HG03520 (cell line): ENCODE data around the gene ABLIM3.
"Not testable (repeated sequence)": the region's sequence is repeated elsewhere in the genome, so short reads cannot be mapped to it uniquely, and the experiment has no call there.

Experiments used
- ATAC-seq: cut with Tn5 transposase; IDR thresholded peaks from one replicate; pipeline ENCODE4 v1.9.1; 2021; ENCODE audit warnings: mild to moderate bottlenecking, moderate library complexity; ENCODE audit not compliant: unreplicated experiment

ABLIM3 gene

GRCh38 chr5:149247726-149248125 lies 106.4 kb downstream of the ABLIM3 start:
- no peak for ATAC-seq

GRCh38 chr5:149251546-149251945 lies 110.3 kb downstream of the ABLIM3 start:
- ATAC-seq = no peak

- no peak for ATAC-seq
Measured at GRCh38 chr5:149254506-149254905, 113.2 kb downstream of the ABLIM3 start.

GRCh38 chr5:149256451-149256850 lies 115.2 kb downstream of the ABLIM3 start:
- ATAC-seq = no peak

- ATAC-seq = no peak
Measured at GRCh38 chr5:149257131-149257530, 115.8 kb downstream of the ABLIM3 start.

GRCh38 chr5:149257889-149258705 lies 116.8 kb downstream of the ABLIM3 start:
- no peak for ATAC-seq

- ATAC-seq = no peak
Measured at GRCh38 chr5:149260761-149261160, 119.5 kb downstream of the ABLIM3 start.

- no peak for ATAC-seq
Measured at GRCh38 chr5:149261246-149261645, 120.0 kb downstream of the ABLIM3 start.

GRCh38 chr5:149262315-149262714 lies 121.0 kb downstream of the ABLIM3 start:
- ATAC-seq = no peak

- ATAC-seq = peak; percentile 89
Measured at GRCh38 chr5:149264439-149265067, 123.3 kb downstream of the ABLIM3 start.

GRCh38 chr5:149265068-149265465 lies 123.8 kb downstream of the ABLIM3 start:
- no peak for ATAC-seq

GRCh38 chr5:149265597-149265996 lies 124.3 kb downstream of the ABLIM3 start:
- no peak for ATAC-seq

GRCh38 chr5:149267241-149267973 lies 126.1 kb downstream of the ABLIM3 start:
- ATAC-seq = no peak

- ATAC-seq = no peak
Measured at GRCh38 chr5:149268928-149269557, 127.8 kb downstream of the ABLIM3 start.

GRCh38 chr5:149271195-149271715 lies 130.0 kb downstream of the ABLIM3 start:
- ATAC-seq = no peak

- ATAC-seq = no peak
Measured at GRCh38 chr5:149271716-149272563, 130.6 kb downstream of the ABLIM3 start, which contains the start of gene AFAP1L1. Gene AFAP1L1 (plus strand): TSS chr5:149271859. CDS start chr5:149271969, 110 bp downstream.

GRCh38 chr5:149272781-149273180 lies 131.5 kb downstream of the ABLIM3 start:
- ATAC-seq = not testable (repeated sequence)

- ATAC-seq = no peak
Measured at GRCh38 chr5:149273237-149273636, 131.9 kb downstream of the ABLIM3 start.

- no peak for ATAC-seq
Measured at GRCh38 chr5:149273950-149274349, 132.7 kb downstream of the ABLIM3 start.

- ATAC-seq = no peak
Measured at GRCh38 chr5:149274939-149275338, 133.6 kb downstream of the ABLIM3 start.
